WI38 (cell line): ENCODE results near the gene MAGEA4.

Experiments
- H3K4me3 ChIP-seq: 2 replicates; pipeline ENCODE4 v1.5.1; 2011; ENCODE audit warnings: low read depth, mild to moderate bottlenecking, control low read depth, low read length
- TF ChIP-seq, protein P1 (sequence below): IDR thresholded peaks from 2 replicates; pipeline ENCODE4 v1.5.1; 2012; ENCODE audit warnings: low read depth, mild to moderate bottlenecking, control low read depth, low read length

MAGEA4 gene, protein sequence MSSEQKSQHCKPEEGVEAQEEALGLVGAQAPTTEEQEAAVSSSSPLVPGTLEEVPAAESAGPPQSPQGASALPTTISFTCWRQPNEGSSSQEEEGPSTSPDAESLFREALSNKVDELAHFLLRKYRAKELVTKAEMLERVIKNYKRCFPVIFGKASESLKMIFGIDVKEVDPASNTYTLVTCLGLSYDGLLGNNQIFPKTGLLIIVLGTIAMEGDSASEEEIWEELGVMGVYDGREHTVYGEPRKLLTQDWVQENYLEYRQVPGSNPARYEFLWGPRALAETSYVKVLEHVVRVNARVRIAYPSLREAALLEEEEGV

DNA sequence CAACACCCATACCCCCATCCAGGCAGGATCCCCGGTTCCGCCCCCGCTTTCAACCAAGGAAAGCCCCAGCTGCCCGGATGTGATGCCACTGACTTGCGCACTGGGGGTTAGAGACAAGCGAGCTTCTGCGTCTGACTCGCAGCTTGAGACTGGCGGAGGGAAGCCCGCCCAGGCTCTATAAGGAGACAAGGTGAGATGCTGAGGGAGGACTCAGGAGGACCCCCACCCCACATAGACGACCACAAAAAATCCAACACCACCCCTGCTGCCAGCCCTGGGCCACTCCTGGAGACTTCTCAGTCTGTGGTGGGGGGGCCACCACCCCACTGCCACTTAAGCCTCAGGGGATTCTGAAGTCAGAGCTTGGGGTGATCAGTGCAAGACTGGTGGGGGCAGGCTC is at the start of gene MAGEA4:
Gene MAGEA4, plus strand, starts transcription at position 110 of the 400 bp plus-strand sequence. CDS start 10,776 bp downstream, outside the sequence.
- TF ChIP-seq, protein P1, sequence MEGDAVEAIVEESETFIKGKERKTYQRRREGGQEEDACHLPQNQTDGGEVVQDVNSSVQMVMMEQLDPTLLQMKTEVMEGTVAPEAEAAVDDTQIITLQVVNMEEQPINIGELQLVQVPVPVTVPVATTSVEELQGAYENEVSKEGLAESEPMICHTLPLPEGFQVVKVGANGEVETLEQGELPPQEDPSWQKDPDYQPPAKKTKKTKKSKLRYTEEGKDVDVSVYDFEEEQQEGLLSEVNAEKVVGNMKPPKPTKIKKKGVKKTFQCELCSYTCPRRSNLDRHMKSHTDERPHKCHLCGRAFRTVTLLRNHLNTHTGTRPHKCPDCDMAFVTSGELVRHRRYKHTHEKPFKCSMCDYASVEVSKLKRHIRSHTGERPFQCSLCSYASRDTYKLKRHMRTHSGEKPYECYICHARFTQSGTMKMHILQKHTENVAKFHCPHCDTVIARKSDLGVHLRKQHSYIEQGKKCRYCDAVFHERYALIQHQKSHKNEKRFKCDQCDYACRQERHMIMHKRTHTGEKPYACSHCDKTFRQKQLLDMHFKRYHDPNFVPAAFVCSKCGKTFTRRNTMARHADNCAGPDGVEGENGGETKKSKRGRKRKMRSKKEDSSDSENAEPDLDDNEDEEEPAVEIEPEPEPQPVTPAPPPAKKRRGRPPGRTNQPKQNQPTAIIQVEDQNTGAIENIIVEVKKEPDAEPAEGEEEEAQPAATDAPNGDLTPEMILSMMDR: no peak
- no peak within 1 kb of the TSS for H3K4me3 ChIP-seq

DNA sequence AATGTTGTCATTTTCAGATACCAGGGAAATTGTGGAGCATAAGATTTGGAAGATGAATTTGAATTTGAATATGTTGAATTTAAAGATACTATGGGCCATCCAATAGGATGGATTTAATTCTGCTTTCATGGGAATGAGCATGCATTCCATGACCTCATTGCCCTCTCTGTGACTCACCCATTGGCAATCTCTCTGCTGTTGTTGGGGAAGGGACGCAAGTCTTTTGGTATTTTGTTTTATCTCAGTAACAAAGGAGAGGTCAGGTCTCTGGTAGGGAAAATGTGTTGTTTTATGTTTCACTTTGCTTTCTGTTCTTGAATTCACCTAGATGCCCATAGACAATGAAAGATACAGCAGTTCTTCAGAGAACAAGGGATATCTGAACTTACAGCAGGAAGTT is 42.1 kb upstream of the MAGEA4 start:
- TF ChIP-seq, protein P1: no peak
- H3K4me3 ChIP-seq: no peak overlapping the region

DNA sequence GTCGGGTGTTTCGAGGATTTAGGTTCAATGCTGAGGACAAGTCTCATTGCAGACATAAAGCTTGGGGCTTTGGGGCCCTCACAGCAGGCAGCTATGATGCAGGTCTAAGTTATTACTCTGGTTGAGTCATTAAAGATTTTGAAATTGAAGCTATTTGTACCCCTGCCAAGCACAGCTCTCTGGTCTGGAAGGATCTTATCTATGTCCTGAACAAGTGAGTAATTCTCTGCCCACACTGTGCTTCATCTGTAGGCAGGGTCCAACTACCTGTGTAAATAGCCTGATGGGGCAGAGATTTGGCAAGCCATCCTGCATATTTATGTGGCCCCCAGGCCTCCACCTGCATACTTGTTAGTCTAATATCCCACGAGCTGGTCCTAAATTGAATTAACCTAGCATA is 41.4 kb upstream of the MAGEA4 start:
- TF ChIP-seq, protein P1: no peak
- no peak overlapping the region for H3K4me3 ChIP-seq

DNA sequence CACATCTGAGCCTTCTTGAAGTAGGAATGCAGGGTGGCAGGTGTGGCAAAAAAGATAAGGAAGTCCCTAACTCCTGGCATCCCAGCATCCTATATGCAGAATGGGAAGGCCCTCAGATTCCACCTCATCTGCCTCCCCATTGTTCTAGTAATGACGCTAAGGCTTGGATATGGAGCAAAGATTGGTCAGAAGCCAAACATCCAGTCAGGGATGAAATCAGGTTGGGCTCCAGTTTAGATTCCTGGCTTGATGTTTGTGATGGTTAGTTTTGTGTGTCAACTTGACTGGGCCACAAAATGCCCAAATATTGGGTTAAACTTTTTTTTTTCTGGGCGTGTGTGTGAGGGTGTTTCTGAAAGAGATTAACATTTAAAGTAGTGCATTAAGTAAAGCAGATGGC is 39.6 kb upstream of the MAGEA4 start:
- no peak overlapping the region for H3K4me3 ChIP-seq
- TF ChIP-seq, protein P1: no peak

DNA sequence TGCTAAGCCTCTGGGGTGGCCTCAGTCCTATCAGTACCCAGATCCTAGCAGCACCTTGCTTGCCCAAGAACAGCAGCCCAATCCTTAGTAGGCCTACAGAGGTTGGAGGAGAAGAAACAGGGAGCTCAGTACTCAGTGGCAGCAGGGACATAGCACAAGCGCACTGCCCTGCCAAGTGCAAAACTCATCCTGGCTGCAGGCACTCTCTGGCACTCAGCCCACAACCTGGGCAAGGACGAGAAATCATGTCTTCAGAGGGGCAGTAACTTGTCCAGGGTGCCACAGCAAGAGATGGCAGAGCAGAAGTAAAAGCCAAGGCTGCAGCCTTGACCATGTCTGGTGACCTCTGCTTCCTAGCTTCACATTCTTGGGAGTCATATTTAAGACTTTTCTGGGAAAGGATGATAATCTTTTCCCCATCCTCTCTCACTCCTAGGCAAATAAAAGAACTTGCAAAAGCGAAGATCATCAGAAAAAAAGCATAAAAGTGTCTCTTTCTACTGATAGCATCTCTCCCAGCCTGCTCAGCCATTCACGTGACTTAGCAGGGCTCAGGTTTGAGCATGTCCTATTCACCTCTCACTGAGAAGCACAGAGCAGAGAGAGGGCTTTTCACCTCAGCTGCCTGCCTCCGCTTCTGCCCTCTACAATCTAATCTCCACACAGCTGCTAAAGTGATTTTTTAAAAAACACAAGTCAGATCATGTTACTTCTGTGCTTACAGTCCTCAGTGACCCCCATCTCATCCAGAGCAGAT is 37.2 kb upstream of the MAGEA4 start:
- H3K4me3 ChIP-seq: no peak overlapping the region
- TF ChIP-seq, protein P1: no peak

DNA sequence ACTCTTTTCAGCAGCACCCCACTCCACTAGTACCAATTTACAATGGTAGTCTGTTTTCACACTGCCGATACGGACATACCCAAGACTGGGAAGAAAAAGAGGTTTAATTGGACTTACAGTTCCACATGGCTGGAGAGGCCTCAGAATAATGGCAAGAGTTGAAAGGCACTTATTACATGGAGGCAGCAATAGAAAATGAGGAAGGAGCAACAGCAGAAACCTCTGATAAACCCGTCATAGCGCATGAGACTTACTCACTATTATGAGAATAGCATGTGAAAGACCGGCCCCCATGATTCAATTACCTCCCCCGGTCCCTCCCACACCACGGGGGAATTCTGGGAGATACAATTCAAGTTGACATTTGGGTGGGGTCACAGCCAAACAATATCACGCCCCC is 34.1 kb upstream of the MAGEA4 start:
- no peak overlapping the region for H3K4me3 ChIP-seq
- TF ChIP-seq, protein P1: no peak

DNA sequence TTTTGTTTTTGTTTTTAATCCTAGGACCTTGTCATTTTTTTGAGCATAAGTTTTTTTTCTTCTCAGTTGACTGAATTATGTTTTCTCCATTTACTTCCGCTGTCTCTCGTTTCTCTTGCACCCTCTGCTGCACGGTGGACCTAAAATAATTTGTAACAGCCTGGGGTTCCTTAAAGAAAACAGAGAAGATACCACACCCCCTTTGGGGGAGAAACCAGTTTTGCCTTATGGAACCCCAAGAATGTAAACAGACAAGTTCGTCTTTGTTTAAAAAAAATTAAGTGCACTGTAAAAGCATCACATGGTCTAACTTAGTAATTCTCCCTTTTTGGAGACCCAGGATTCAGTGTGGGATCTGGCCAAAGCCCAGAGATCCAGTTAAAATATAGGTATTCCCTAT is 32.8 kb upstream of the MAGEA4 start:
- no peak overlapping the region for H3K4me3 ChIP-seq
- TF ChIP-seq, protein P1: no peak
